HL-60 (cell line): ENCODE results near the gene PCSK9.

ENCODE experiments used
- GABPA ChIP-seq: IDR thresholded peaks from 2 replicates; pipeline ENCODE4 v1.6.1; 2012; ENCODE audit warnings: low read depth
- POLR2AphosphoS5 ChIP-seq: IDR thresholded peaks from 2 replicates; pipeline ENCODE4 v1.6.1; 2012; ENCODE audit warnings: low read depth
- SPI1 ChIP-seq: IDR thresholded peaks from 2 replicates; pipeline ENCODE4 v1.6.1; 2012; ENCODE audit warnings: low read depth, mild to moderate bottlenecking, borderline replicate concordance
- TF ChIP-seq, protein P1 (sequence below): IDR thresholded peaks from one replicate; pipeline ENCODE4 v1.5.1; 2011; ENCODE audit warnings: low read length, control low read depth, inconsistent platforms; ENCODE audit not compliant: insufficient read depth
- TF ChIP-seq, protein P2 (sequence below): IDR thresholded peaks from 2 replicates; pipeline ENCODE4 v1.6.1; 2012; ENCODE audit warnings: low read depth; ENCODE audit not compliant: insufficient replicate concordance

DNA sequence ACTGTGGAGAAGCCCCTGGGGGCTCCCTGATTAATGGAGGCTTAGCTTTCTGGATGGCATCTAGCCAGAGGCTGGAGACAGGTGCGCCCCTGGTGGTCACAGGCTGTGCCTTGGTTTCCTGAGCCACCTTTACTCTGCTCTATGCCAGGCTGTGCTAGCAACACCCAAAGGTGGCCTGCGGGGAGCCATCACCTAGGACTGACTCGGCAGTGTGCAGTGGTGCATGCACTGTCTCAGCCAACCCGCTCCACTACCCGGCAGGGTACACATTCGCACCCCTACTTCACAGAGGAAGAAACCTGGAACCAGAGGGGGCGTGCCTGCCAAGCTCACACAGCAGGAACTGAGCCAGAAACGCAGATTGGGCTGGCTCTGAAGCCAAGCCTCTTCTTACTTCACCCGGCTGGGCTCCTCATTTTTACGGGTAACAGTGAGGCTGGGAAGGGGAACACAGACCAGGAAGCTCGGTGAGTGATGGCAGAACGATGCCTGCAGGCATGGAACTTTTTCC lies 24.8 kb downstream of the PCSK9 start:
- TF ChIP-seq, protein P1, sequence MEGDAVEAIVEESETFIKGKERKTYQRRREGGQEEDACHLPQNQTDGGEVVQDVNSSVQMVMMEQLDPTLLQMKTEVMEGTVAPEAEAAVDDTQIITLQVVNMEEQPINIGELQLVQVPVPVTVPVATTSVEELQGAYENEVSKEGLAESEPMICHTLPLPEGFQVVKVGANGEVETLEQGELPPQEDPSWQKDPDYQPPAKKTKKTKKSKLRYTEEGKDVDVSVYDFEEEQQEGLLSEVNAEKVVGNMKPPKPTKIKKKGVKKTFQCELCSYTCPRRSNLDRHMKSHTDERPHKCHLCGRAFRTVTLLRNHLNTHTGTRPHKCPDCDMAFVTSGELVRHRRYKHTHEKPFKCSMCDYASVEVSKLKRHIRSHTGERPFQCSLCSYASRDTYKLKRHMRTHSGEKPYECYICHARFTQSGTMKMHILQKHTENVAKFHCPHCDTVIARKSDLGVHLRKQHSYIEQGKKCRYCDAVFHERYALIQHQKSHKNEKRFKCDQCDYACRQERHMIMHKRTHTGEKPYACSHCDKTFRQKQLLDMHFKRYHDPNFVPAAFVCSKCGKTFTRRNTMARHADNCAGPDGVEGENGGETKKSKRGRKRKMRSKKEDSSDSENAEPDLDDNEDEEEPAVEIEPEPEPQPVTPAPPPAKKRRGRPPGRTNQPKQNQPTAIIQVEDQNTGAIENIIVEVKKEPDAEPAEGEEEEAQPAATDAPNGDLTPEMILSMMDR = no peak
- no peak for TF ChIP-seq POLR2AphosphoS5
- TF ChIP-seq, protein P2, sequence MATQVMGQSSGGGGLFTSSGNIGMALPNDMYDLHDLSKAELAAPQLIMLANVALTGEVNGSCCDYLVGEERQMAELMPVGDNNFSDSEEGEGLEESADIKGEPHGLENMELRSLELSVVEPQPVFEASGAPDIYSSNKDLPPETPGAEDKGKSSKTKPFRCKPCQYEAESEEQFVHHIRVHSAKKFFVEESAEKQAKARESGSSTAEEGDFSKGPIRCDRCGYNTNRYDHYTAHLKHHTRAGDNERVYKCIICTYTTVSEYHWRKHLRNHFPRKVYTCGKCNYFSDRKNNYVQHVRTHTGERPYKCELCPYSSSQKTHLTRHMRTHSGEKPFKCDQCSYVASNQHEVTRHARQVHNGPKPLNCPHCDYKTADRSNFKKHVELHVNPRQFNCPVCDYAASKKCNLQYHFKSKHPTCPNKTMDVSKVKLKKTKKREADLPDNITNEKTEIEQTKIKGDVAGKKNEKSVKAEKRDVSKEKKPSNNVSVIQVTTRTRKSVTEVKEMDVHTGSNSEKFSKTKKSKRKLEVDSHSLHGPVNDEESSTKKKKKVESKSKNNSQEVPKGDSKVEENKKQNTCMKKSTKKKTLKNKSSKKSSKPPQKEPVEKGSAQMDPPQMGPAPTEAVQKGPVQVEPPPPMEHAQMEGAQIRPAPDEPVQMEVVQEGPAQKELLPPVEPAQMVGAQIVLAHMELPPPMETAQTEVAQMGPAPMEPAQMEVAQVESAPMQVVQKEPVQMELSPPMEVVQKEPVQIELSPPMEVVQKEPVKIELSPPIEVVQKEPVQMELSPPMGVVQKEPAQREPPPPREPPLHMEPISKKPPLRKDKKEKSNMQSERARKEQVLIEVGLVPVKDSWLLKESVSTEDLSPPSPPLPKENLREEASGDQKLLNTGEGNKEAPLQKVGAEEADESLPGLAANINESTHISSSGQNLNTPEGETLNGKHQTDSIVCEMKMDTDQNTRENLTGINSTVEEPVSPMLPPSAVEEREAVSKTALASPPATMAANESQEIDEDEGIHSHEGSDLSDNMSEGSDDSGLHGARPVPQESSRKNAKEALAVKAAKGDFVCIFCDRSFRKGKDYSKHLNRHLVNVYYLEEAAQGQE = no peak
- TF ChIP-seq SPI1 = no peak
- TF ChIP-seq GABPA = no peak
